ENCODE results near the gene NCMAP.
"Not testable (repeated sequence)": the region's sequence is repeated elsewhere in the genome, so short reads cannot be mapped to it uniquely, and the experiment has no call there.

Gene NCMAP, protein sequence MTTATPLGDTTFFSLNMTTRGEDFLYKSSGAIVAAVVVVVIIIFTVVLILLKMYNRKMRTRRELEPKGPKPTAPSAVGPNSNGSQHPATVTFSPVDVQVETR

DNA sequence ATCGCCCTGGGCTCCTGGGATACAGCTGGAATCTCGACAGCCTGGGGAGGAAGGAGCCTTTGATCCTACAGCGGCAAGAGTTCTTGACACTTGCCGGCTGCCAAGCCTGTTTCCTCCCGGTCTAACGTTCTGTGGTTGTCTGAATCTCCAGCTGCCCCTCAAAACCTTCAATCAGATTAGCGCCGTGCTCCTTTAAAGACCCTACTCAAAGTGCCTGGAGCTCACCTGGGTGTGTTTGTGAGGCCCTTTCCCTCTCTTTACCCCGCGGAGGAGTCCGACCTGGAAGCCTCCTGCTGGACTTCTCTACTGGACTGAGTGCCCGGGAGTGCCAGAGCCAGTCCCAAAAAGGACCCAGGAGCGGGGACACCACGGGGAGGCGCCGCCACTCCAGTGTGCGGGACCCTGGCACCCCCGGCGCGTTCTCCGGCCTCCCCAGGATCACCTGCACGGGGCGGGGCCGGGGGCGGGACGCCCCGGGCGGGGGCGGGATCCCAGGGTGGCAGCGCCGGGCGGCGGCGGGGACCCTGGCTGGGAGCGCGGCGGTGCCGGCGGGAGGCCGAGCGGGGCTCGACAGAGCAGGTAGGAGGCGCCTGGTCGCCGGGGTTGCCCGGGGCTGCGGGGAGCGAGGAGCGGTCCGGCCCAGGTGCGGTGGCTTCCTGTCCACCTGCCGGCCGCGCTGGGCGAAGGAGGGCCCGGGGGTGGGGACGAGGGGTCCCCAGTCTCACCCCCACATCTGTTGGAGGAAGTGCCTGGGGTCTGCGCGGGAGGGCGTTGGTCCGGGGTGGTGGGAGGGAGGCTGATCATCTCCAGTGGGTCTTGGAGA lies at the start of gene NCMAP:
TSS of gene NCMAP (plus strand) at position 497 of the 823 bp plus-strand sequence. CDS start 39,344 bp downstream, outside the sequence.
- DNase-seq, result peak in 4 of 42 donors; percentile 26 to 54 (median 32)
- intact Hi-C loops (cut with DNase I), result no loop called here

DNA sequence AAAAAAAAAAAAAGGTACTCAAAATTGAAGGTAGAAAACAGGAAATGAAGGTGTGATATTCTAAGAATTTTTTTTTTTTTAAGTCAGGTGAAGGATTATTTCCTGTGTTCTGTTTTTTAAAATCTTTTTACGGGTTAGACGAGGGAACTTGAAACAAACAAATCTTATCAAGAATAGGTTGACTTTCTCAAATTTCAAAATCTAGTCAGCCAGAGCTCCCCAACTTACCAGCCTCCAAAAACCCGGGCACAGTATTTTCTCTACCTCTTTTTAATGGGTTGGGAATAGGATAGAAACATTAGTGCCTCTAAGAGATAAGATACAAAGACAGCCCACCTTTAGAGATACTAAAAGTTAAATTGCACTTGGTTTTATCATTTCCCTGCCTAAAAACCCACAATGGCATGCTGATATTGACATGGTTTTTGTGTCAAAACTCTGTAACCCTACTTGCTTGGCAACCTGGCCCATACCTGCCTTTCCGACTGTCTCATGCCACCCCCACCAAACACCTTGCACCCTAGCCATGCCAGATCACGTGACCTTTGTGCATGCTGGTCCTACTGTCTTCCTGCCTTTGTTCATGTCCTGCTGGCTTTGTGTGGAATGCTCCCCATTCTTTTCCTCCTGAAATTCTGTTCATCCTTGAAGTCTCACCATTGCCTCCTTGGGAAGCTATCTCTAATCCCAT lies 49.1 kb upstream of the NCMAP start:
- intact Hi-C loops (cut with DNase I), result no loop called here
- no peak for DNase-seq

DNA sequence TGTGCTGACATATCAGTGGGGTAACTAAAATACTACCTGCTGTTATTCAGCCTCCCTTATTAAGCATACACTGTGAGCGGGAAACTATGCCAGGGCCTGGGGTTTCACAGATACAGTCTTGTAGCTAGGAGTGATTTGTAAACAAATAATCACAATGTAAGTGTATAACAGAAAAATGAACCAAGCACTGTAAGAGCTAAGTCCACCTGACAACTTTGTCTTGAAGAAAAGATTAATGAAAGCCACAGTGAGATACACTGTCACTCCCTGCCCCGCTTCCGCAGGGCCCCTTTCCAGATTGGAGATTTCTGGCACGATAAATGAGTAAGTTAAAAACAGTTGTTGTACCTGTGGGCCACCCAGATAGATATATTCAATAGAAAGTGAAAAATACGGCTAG lies 48.5 kb upstream of the NCMAP start:
- intact Hi-C loops (cut with DNase I), result no loop called here
- DNase-seq, result no peak

DNA sequence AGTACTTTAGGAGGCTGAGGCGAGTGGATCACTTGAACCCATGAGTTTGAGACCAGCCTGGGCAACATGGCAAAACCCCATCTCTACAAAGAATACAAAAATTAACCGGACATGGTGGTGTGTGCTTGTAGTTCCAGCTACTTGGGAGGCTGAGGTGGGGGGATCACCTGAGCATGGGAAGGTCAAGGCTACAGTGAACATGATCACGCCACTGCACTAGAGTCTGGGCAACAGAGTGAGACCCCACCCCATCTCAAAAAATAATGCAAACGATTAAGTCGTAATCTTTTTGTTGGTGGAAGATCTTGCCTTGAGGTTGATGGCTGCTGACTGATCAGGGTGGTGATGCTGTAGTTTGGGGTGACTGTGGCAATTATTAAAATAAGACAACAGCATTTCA lies 47.0 kb upstream of the NCMAP start:
- intact Hi-C loops (cut with DNase I), result no loop called here
- no peak for DNase-seq

DNA sequence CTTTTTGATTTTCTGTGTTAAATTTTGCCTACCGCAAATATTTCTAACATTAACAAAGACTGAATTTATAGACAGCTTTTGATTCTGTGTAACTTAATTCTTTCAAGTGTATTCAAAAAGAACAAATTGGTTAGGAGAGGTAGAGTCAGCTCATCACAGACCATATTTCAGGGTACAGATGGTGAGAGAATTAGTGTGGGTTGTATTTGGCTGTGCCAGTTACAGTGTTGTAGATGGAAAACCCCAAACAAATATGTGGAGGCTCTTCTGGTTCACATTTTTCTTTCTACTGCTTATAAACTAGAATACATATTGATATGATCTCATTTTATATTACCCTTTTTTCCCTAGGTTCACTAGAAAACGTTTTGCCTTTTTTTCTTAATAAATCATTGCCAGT lies 42.2 kb upstream of the NCMAP start:
- DNase-seq, result no peak
- intact Hi-C loops (cut with DNase I), result no loop called here

DNA sequence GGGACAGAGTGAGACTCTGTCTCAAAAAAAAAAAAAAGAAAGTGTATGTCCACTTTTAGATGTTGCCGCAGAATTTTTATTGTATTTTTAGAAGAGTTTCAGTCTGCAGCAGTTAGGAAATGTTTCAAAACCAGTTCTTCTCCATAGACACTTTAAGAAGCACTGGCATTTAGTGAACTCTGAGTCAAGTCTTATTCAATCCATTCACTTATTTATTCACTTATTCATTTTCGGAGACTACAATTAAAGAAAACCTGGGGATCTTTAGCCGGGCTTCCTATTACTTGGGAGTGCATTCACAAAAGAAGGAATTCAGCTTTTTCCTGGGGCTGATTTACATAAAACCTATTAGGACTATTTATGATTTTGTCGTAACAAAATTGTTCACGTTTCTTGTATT lies 40.9 kb upstream of the NCMAP start:
- no peak for DNase-seq
- intact Hi-C loops (cut with DNase I), result no loop called here

DNA sequence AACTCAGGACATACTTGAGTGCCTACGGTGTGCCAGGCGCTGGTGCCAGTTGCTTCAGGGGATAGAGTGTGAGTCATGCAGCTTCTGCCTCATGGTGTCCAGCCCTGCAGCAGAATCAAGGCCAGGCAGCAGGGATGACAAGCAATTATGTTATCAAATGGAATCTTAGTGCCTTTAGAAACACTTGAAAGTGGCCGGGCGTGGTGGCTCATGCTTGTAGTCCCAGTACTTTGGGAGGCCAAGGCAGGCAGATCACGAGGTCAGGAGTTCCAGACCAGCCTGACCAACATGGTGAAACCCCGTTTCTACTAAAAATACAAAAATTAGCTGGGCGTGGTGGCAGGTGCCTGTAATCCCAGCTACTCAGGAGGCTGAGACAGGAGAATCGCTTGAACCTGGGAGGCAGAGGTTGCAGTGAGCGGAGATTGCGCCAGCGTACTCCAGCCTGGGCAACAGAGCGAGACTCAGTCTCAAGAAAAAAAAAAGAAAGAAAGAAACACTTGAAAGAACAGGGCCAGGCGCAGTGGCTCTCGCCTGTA lies 40.1 kb upstream of the NCMAP start:
- DNase-seq; intact Hi-C loops (cut with DNase I): not testable (repeated sequence)

DNA sequence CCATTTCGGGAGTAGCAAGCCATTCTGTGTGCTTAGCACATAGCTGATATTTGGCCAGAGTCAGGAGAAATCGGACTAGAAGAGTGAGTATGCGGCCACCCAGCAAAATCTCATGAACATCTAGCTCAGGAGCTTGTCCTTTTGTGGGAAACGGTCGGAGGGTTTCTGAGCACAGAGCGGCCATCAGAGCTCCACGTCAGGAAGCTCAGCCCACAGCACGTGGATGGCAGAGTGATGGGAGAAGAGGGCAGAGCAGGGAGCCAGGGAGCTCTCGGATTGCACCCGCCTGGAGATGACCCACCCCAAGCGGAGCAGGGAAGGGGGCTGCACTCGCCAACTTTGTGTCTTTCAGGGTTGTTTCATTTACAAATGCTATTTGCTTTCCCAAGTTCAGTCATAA lies 39.4 kb upstream of the NCMAP start:
- intact Hi-C loops (cut with DNase I), result no loop called here
- no peak for DNase-seq

DNA sequence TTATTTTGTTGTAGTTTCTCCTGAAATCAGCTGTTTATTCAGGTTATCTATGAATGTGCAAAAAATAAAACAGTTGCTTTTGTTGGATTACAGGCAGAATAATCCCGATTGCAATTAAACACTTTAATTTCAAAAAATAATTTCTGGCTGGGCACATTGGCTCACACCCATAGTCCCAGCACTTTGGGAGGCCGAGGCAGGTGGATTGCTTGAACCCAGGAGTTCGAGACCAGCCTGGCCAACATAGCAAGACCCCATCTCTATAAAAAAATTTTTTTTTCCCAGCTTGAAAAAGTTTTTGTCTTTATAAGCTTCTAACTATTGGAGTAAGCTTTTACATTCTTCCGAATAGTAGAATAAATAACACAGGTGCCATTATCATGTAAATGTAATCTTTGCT lies 38.0 kb upstream of the NCMAP start:
- intact Hi-C loops (cut with DNase I), result no loop called here
- no peak for DNase-seq

DNA sequence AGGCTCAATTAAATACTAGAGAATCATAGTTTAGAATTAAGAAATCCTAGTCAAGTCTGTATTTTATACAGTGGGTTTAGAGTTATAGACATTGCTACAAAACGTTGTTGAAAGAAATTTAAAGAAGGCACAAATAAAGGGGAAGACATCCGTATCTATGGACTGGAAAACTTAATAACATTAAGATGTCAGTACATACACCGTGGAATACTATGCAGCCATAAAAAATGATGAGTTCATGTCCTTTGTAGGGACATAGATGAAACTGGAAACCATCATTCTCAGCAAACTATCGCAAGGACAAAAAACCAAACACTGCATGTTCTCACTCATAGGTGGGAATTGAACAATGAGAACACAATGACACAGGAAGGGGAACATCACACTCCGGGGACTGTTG lies 35.6 kb upstream of the NCMAP start:
- intact Hi-C loops (cut with DNase I); DNase-seq: not testable (repeated sequence)

DNA sequence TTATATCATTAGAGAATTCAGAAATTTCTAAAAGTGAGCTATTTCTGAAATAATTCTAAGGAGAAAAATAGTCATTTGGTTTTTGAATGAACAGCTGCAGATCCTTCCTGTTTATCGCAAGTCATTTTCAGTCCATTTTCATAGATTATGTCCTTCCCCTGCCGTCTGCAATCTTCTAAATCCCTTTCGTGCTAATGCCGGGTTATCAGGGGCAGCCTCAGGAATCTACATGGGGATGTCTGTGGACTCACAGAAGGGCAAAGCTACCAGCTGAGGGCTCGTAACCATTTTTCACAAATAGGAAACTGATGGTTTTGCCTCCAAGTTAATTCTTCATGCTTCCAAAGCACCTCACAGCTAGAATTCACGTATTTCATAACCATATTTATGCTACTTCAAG lies 30.3 kb upstream of the NCMAP start:
- no peak for DNase-seq
- intact Hi-C loops (cut with DNase I), result no loop called here

DNA sequence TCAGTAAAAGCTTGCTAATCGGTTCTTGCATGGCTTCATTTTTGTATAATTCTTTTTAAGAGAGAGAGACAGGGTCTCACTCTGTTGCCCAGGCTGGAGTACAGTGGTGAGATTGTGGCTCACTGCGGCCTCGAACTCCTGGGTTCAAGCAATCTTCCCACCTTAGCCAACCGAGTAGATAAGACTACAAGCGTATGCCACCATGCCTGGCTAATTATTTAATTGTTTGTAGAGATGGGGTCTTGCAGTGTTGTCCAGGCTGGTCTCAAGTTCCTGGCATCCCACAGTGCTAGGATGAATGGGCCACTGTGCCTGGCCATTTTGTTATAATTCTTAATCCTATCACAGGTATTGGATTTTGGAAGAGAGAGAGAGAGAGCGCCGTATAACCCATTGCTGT lies 29.8 kb upstream of the NCMAP start:
- intact Hi-C loops (cut with DNase I), result no loop called here
- DNase-seq, result no peak

DNA sequence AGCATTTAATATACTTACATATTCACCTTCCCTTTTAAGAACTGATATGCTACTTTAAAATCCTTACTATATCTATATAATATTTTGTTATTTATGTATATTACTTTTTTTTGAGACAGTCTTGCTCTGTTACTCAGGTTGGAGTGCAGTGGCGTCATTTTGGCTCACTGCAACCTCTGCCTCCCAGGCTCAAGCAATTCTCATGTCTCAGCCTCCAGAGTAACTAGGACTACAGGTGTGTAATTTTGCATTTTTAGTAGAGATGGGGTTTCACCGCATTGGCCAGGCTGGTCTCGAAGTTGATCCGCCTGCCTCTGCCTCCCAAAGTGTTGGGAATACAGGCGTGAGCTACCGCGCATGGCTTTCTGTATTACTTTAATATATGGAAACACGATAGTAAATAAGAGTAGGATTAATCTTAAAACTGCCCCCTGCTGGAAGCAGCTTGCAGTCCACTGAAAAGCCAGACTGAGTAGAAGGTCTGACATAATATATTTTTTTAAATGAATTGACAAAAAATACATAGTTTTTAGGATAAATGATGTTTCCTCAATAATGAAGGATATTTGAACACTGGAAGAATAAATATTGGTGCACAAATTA lies 28.8 kb upstream of the NCMAP start:
- DNase-seq, result peak in 20 of 42 donors; percentile 9 to 75 (median 36)
- intact Hi-C loops (cut with DNase I), result no loop called here

DNA sequence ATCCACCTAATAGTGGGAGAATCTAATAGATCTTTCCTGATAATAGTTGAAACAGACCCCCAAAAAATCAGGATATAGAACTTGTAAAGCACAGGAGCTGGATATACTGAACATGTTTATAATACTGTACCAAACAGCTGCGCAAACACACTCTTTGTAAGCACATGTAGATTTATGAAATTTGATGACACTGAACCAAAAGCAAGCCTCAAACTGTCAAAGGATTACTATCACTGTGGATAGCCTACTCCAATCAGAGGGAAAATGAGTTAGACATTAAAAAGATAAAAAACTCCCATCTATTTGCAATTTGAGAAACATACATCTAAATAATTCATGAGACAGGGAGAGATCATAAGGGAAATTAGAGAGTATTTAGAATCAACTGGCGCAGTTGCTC lies 27.1 kb upstream of the NCMAP start:
- intact Hi-C loops (cut with DNase I), result no loop called here
- DNase-seq, result no peak

DNA sequence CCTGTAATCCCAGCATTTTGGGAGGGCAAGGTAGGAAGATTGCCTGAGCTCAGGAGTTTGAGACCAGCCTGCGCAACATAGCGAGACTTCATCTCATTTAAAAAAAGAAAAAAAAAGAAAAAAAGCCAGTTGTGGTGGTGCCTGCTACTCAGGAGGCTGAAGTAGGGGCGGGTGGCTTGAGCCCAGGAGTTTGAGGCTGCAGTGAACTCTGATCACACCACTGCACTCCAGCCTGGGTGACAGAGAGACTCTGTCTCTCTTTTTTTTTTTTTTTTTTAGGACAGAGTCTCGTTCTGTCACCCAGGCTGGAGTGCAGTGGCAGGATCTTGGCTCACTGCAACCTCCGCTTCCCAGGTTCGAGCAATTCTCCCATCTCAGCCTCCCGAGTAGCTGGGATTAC lies 26.6 kb upstream of the NCMAP start:
- intact Hi-C loops (cut with DNase I), result not testable (repeated sequence)

DNA sequence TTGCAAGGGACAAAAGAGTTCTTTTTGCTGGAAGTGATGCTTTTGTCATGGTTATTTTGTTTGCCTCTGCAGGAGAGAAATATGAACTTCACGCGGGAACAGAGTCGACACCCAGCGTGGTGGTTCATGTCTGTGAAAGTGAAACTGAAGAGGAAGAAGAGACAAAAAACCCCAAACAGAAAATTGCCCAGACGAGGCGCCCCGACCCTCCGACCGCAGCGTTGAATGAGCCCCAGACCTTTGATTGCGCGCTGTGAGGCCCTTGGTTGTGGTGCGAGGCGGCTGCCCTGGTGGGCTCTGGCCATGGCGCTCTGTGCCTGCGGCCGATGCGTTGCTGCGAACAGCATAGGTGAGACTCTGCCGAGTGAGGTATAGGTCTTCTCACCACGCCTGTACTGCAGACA lies 20.9 kb upstream of the NCMAP start:
- peak in 1 of 42 donors; percentile 18 for DNase-seq
- intact Hi-C loops (cut with DNase I), result no loop called here

More for the DNA sequence above, 26.6 kb upstream of the NCMAP start:
- not testable (repeated sequence) for DNase-seq

DNA sequence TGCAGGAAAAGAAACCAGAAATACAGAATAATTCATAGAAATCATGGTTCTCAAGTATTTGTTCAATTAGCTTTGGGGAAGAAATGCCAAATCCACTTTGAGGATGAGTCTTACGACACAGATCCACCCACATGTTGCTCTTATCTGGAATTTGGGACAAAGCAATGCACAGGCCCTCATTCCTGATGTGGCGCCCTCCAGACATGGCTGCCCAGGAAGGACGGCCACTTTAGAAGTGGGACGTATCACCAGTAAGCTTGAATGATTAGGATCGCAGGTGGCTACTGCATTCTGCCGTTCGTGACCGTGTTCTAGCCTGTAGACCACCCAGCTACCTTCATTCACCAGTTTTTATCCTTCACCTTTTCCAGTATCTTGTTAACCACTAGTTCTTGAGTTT lies 20.1 kb upstream of the NCMAP start:
- intact Hi-C loops (cut with DNase I), result no loop called here
- no peak for DNase-seq

DNA sequence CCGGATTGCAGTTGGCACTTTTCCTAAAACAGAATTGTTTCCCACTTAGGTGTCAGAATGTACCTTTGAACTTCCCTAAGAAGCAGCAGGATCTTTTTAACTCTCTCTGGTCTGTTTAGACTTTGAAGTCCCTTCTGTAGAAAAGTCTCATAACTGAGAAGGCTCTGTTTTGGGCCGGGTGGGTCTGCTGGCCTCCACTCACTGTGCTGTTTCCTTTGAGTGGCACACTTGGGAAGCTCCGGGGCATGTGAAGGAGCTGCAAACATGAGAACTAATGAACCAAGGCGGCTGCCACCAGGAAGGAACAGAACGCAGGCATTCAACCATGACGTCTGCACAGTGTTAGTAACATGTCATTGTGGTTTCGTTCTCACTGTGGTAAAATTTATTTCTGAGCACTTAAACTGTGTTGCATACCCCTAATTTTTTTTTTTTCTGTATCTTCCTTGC lies 19.5 kb upstream of the NCMAP start:
- DNase-seq, result no peak
- intact Hi-C loops (cut with DNase I), result no loop called here

DNA sequence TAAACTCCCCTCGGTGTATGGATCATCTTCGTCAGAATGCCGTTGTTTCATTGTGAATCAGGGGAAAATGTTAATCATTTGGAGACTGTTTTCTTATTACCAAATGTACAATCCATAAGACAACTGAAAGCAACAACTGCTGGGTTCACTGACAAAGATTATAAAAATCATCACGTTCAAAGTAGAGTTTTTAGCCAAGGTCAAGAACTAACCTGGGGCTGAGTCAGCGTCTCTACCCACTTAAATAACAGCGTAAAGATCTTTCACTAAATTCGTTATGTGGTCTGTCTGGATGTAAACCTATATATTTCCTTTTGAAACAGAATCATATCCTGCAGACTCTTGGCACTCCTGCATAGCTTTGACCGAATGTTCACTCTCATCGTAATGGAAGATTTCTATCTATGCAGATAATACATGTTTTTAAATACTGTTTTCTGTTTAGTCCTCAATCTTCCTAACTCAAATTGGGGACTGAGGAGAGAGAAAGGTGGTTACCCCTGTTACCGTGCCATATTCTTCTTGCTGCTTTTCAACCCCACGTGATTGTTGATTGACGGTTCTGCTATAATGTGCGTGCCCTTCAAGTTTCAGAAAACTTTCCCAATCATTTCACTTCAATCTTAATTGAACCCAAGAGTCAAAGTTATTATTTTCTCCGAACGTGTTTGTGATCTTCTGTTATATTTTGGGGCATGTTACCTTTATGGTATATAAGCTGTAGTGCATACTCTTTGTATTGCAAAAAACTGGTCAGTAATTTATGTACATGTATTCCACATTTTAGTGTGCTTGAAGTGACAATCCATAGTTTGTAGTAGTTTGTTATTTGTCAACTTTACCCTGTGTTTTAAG lies 15.6 kb upstream of the NCMAP start:
- DNase-seq, result peak in 1 of 42 donors; percentile 1
- intact Hi-C loops (cut with DNase I), result no loop called here
